HEK293T (cell line): ENCODE results near the gene PIAS1.

Experiments used
- ARNT ChIP-seq: fragments of 450-650 bp; IDR thresholded peaks from 2 replicates; pipeline ENCODE4 v1.6.1; 2017; ENCODE audit warnings: mild to moderate bottlenecking
- BHLHE40 ChIP-seq: fragments of 450-650 bp; IDR thresholded peaks from 2 replicates; pipeline ENCODE4 v1.6.1; 2016; ENCODE audit warnings: mild to moderate bottlenecking, moderate library complexity, borderline replicate concordance
- CTBP1 ChIP-seq: fragments of 450-650 bp; IDR thresholded peaks from 2 replicates; pipeline ENCODE4 v1.6.1; 2016; ENCODE audit warnings: borderline replicate concordance
- FOXA1 ChIP-seq: fragments of 450-650 bp; IDR thresholded peaks from 2 replicates; pipeline ENCODE4 v1.6.1; 2016; ENCODE audit warnings: mild to moderate bottlenecking
- HDGF ChIP-seq: fragments of 450-650 bp; IDR thresholded peaks from 2 replicates; pipeline ENCODE4 v1.6.1; 2017; ENCODE audit warnings: antibody characterized with exemption, borderline replicate concordance
- L3MBTL2 ChIP-seq: fragments of 450-650 bp; conservative IDR thresholded peaks from 2 replicates; pipeline ENCODE4 v1.6.1; 2016; ENCODE audit warnings: mild to moderate bottlenecking
- NFRKB ChIP-seq: fragments of 450-650 bp; IDR thresholded peaks from 2 replicates; pipeline ENCODE4 v1.6.1; 2016; ENCODE audit warnings: mild to moderate bottlenecking, moderate library complexity
- SP1 ChIP-seq: fragments of 450-650 bp; IDR thresholded peaks from 2 replicates; pipeline ENCODE4 v1.6.1; 2017
- ZNF384 ChIP-seq: fragments of 450-650 bp; IDR thresholded peaks from 2 replicates; pipeline ENCODE4 v1.6.1; 2016
- TF ChIP-seq, protein P1 (sequence below): fragments of 450-650 bp; IDR thresholded peaks from 2 replicates; pipeline ENCODE4 v1.6.1; 2016

DNA sequence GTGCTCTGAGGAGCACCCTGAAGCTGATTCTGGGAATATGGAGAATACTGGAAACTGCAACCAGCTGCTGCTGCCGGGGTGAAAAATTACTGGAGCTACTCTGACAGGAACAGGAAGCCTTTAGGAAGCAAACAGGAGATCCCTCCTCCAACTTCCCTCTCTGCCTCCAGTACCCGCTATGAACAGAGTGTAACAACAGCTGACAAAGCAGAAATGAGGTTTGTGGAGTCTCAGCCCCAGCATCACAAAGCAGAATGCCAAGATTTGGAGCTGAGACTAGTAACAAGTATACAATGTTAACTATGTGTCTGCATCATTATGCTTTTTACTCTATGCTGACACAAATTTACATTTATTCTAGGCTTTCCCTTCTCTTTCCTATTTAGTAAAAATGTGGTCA, 22.7 kb upstream of the PIAS1 start:
- TF ChIP-seq CTBP1, result no peak
- TF ChIP-seq SP1, result no peak
- TF ChIP-seq, protein P1, sequence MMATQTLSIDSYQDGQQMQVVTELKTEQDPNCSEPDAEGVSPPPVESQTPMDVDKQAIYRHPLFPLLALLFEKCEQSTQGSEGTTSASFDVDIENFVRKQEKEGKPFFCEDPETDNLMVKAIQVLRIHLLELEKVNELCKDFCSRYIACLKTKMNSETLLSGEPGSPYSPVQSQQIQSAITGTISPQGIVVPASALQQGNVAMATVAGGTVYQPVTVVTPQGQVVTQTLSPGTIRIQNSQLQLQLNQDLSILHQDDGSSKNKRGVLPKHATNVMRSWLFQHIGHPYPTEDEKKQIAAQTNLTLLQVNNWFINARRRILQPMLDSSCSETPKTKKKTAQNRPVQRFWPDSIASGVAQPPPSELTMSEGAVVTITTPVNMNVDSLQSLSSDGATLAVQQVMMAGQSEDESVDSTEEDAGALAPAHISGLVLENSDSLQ, result no peak
- TF ChIP-seq BHLHE40, result no peak
- no peak for TF ChIP-seq FOXA1
- TF ChIP-seq NFRKB, result no peak
- TF ChIP-seq ARNT, result no peak
- TF ChIP-seq HDGF, result no peak
- TF ChIP-seq ZNF384, result no peak
- TF ChIP-seq L3MBTL2, result no peak
